Measurements from ENCODE around the gene CD14.
A peak's percentile ranks its signal among the peaks of the same experiment; 100 is the strongest.

The CD14 gene

GRCh38 chr5:140593070-140593469 lies 39.9 kb downstream of the CD14 start:
- peak in 1 of 2 experiments; percentile 37 for DNase-seq

- DNase-seq, result no peak
Observed at GRCh38 chr5:140591747-140592372, 41.1 kb downstream of the CD14 start.

- no peak for DNase-seq
Observed at GRCh38 chr5:140590861-140591260, 42.1 kb downstream of the CD14 start.

GRCh38 chr5:140588311-140589070 lies 44.5 kb downstream of the CD14 start:
- no peak for DNase-seq

DNA sequence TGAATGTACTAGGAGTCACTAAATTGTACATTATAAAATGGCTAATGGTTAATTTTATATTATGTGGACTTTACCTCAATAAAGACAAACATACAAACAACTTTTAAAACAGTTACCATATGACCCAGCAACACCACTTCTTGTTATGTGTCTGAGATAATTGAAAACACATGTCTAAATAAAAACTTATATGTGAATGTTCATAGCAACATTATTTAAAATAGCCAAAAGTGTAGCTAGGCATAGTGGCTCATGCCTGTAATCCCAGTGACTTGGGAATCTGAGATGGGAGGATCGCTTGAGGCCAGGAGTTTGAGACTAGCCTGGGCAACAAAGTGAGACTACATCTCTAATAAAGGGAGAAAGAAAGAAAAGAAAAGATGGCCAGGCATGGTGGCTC lies 45.5 kb downstream of the CD14 start:
- DNase-seq, result no peak

Data from NCI-H526 (cell line).